ENCODE results near the gene PLCL1.

PLCL1 gene

DNA sequence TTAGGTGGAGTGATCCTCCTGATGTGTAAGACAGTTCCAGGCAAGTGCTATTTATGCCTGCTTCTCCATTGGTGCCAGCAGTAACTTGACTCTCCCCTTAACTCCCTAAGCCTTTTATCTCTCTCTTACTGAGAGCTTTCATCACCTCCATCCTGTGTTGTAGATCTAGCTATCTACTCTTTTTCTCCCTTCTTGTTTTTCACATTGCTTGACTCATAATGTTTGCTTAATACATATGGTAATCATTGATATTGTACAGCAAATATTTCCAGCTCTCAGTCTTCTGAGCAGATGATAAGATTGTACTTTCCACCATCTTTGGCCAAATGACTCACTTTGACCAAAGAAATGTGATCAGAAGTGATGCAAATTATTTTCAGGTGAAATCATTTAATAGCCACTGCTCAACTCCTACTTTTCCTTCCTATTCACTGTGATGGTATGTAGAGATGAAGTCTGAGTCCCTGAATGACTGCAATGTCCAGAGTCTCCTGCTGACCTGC lies 165.0 kb downstream of the PLCL1 start:
- DNase-seq (ENCODE audit: low read depth) = no peak
- no peak overlapping the region for H3K4me3 ChIP-seq (ENCODE audit: low read depth, low read length)
- TF ChIP-seq, protein P1, sequence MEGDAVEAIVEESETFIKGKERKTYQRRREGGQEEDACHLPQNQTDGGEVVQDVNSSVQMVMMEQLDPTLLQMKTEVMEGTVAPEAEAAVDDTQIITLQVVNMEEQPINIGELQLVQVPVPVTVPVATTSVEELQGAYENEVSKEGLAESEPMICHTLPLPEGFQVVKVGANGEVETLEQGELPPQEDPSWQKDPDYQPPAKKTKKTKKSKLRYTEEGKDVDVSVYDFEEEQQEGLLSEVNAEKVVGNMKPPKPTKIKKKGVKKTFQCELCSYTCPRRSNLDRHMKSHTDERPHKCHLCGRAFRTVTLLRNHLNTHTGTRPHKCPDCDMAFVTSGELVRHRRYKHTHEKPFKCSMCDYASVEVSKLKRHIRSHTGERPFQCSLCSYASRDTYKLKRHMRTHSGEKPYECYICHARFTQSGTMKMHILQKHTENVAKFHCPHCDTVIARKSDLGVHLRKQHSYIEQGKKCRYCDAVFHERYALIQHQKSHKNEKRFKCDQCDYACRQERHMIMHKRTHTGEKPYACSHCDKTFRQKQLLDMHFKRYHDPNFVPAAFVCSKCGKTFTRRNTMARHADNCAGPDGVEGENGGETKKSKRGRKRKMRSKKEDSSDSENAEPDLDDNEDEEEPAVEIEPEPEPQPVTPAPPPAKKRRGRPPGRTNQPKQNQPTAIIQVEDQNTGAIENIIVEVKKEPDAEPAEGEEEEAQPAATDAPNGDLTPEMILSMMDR (IDR thresholded peaks at IDR 0.05; ENCODE audit: control insufficient read depth, extremely low read depth, insufficient read depth) = no peak

DNA sequence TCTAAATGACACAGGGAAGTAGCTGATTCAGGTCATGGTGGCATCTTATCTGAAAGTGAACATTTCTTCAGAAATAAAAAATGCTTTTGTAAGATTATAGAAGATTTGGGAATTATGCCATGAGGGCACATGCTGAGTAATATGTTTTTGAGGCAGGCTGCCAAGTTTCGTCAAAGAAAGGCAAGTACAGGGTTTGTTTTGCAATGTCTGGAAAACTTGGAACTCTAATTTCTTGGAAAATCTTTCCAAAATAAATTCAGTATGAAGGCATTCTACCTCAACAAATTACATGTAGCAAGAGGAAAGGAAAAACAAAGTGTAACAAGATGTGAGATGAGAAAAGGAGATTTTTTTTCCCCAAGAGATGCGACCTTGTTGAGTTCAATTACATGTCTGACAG lies 167.7 kb downstream of the PLCL1 start:
- TF ChIP-seq, protein P1 (IDR thresholded peaks at IDR 0.05; ENCODE audit: control insufficient read depth, extremely low read depth, insufficient read depth) = no peak
- no peak for DNase-seq (ENCODE audit: low read depth)
- no peak overlapping the region for H3K4me3 ChIP-seq (ENCODE audit: low read depth, low read length)

DNA sequence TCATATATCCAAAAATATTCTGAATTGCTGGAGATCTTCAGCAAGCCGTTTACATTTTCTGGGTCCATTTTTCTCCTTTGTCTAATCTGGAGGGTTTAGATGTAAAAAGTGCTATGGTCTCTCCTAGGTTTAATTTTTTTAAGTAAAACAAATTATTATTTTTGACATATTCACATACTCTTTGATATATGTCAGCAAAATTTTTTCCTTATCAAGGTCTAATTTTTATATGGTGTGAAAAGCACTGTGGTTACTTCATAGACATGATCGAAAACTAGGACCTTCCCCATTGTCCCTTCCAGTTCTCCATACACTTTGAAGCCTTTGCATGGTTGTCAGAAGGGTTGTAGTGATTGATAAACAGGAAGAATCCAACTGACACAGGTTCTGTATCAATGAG lies 168.2 kb downstream of the PLCL1 start:
- TF ChIP-seq, protein P1 (IDR thresholded peaks at IDR 0.05; ENCODE audit: control insufficient read depth, extremely low read depth, insufficient read depth) = no peak
- H3K4me3 ChIP-seq (ENCODE audit: low read depth, low read length) = no peak overlapping the region
- DNase-seq (ENCODE audit: low read depth) = no peak

DNA sequence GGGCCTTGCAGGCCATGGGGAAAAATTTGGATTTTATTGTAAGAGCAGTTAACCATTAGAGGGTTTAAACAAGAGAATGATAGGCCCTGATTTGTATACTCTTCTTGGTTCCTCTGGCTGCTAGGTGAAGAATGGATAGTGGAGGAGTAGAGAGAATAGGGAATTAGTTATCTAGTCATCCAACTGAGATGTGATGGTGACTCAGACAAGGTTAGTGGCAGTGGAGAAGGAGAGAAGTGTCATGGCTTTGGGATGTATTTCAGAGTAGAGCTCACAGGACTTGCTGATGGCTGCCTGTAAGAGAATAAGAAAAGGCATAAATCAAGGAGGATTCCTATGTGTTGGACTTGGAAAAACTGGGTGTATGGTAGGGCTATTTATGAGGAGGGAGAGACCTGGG lies 169.4 kb downstream of the PLCL1 start:
- no peak for DNase-seq (ENCODE audit: low read depth)
- no peak overlapping the region for H3K4me3 ChIP-seq (ENCODE audit: low read depth, low read length)
- TF ChIP-seq, protein P1 (IDR thresholded peaks at IDR 0.05; ENCODE audit: control insufficient read depth, extremely low read depth, insufficient read depth) = no peak

DNA sequence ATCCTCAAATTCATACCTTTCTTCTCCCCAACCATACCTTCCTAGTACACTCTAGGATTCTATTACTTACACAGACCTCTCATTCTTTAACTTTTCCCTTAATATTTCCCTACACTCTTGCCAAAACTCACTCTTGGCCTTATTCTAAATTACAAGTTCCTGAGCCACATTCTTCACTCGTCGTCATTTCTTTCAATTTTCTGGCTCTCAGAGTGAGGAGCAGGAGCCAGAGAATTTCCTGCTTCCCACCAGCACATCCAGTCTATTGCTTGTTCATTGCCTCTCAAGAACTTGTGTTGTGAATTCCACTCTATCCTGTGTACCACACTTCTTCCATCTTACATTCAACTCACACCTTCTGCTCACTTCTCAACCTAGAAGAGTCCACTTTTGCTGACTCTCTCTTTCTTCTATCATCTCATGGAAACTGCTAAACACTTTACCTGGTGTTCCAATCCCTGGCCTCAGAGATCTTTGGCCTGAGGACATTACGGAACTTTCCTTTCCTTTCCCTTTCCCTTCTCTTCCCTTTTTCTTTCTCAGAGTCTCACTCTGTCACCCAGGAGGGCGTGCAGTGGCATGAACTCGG lies 171.6 kb downstream of the PLCL1 start:
- TF ChIP-seq, protein P1 (IDR thresholded peaks at IDR 0.05; ENCODE audit: control insufficient read depth, extremely low read depth, insufficient read depth) = no peak
- H3K4me3 ChIP-seq (ENCODE audit: low read depth, low read length) = no peak overlapping the region
- no peak for DNase-seq (ENCODE audit: low read depth)

DNA sequence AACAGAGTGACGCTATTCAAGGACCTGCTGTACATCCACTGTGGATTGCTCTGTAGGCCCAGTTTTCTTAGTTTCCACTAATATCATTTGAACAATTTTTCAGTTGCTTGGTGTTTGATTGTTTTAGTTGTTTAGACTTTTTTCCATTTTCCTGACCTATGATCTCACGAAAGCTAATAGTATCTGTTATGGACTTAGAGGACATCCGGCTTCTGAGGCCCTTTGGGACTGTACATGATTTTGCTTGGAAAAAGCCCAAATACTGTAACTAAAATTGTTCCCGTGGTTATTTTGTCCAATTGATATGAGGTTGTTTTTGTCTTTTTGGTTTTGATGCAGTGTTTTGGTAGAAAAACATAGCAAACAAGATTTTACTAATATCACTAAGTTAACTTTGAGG lies 174.6 kb downstream of the PLCL1 start:
- TF ChIP-seq, protein P1 (IDR thresholded peaks at IDR 0.05; ENCODE audit: control insufficient read depth, extremely low read depth, insufficient read depth) = no peak
- DNase-seq (ENCODE audit: low read depth) = no peak

DNA sequence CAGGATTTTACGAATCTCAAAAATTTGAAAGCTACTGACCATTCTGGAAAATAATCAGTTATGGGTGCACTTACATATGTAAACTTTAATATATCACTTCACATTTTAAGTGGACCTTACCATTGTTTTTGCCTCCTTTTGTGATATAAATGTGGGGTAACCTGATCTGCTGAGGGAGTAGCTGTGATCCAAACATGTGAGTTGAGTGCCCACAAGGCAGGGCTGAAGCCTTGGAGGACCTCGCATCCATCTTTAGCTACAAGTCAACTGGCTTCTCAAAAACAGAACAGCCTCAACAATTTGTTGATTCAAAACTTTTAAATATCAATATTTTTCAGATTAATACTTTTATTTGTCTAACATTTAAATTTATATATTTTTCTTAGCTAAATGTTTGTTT lies 178.2 kb downstream of the PLCL1 start:
- no peak for DNase-seq (ENCODE audit: low read depth)
- H3K4me3 ChIP-seq (ENCODE audit: low read depth, low read length) = no peak overlapping the region
- TF ChIP-seq, protein P1 (IDR thresholded peaks at IDR 0.05; ENCODE audit: control insufficient read depth, extremely low read depth, insufficient read depth) = no peak

More for the DNA sequence above, 174.6 kb downstream of the PLCL1 start:
- no peak overlapping the region for H3K4me3 ChIP-seq (ENCODE audit: low read depth, low read length)
